GM12875 (cell line): Measurements from ENCODE around the gene DAW1.

Experiments
- H3K4me3 ChIP-seq: one replicate; pipeline ENCODE4 v1.5.1; 2011; ENCODE audit warnings: low read depth, low read length, control low read depth
- CTCF ChIP-seq: IDR thresholded peaks from 2 replicates; pipeline ENCODE4 v1.5.1; 2011; ENCODE audit warnings: low read depth, mild to moderate bottlenecking, control low read depth, inconsistent platforms, low read length, moderate library complexity, borderline replicate concordance; ENCODE audit not compliant: insufficient read depth

The DAW1 gene

GRCh38 chr2:227871375-227871791 is at the start of gene DAW1:
Gene DAW1, plus strand, starts transcription at chr2:227871631. Its CDS starts 59 bp downstream, at chr2:227871690.
- TF ChIP-seq CTCF, result no peak
- no peak within 1 kb of the TSS for H3K4me3 ChIP-seq

GRCh38 chr2:227822416-227823003 is 48.9 kb upstream of the DAW1 start:
- no peak overlapping the region for H3K4me3 ChIP-seq
- TF ChIP-seq CTCF, result no peak

GRCh38 chr2:227823922-227824321 is 47.5 kb upstream of the DAW1 start:
- no peak for TF ChIP-seq CTCF

GRCh38 chr2:227824711-227825110 is 46.7 kb upstream of the DAW1 start:
- no peak for TF ChIP-seq CTCF
- no peak overlapping the region for H3K4me3 ChIP-seq

More at GRCh38 chr2:227823922-227824321, 47.5 kb upstream of the DAW1 start:
- no peak overlapping the region for H3K4me3 ChIP-seq

- no peak overlapping the region for H3K4me3 ChIP-seq
- no peak for TF ChIP-seq CTCF
These were observed 45.4 kb upstream of the DAW1 start for GRCh38 chr2:227826019-227826521.

GRCh38 chr2:227826563-227826962 is 44.9 kb upstream of the DAW1 start:
- TF ChIP-seq CTCF, result no peak
- no peak overlapping the region for H3K4me3 ChIP-seq

GRCh38 chr2:227827143-227827542 is 44.3 kb upstream of the DAW1 start:
- TF ChIP-seq CTCF, result no peak
- H3K4me3 ChIP-seq, result no peak overlapping the region
